ENCODE data around the gene CCDC187. TPM values are rescaled to one million over a fixed set of nuclear protein-coding genes. Genes with fewer than 3 reads are reported as not detected.

CCDC187 gene
- total RNA-seq, 2 donors from 2014 or later = 1.2 TPM; not detected in 1

DNA sequence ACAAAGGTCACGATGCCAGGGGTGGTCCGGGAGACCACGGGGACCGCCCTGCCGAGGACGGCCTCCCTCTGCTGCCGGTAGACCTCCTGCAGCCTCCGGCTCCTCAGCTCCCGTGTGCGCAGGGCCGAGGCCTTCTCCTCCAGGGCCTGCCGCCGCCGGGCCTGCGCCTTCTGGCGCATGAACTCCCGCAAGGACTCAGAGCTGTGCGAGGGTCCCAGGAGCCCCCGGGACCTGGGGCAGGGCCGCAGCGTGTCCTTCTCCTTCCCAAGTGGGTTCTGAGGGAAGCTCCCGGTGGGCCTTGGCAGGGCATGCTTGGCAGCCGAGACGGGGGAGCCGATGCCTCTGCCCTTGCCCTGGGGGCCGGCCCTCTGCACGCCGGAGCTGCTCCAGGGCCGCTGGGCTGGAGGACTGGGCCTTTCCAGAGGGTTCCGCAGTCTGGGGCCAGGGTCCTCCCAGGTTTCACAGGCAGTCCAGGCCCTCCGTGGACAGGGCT, 13.3 kb downstream of the CCDC187 start:
- Histone ChIP-seq H3K36me3 (no peaks in the 10 kb centered on the region), H3K9me3 (no peaks in the 10 kb centered on the region), H3K4me1 (replicated peaks) (no peaks in the 10 kb centered on the region), H3K27me3 (replicated peaks; ENCODE audit: insufficient read depth) (no peaks in the 10 kb centered on the region), H3K4me3 (no peak overlapping the region), H3K27ac (no peak overlapping the region)
- DNase-seq (ENCODE audit: low spot score) = no peak
- intact Hi-C loops (cut with DNase I) = no loop called here
- WGBS = 94% methylated on average over 28 of the region's 31 CpGs
- no peak for TF ChIP-seq POLR2AphosphoS5 (IDR thresholded peaks at IDR 0.05)
- no peak for TF ChIP-seq POLR2A (IDR thresholded peaks at IDR 0.05)
- TF ChIP-seq, protein P1, sequence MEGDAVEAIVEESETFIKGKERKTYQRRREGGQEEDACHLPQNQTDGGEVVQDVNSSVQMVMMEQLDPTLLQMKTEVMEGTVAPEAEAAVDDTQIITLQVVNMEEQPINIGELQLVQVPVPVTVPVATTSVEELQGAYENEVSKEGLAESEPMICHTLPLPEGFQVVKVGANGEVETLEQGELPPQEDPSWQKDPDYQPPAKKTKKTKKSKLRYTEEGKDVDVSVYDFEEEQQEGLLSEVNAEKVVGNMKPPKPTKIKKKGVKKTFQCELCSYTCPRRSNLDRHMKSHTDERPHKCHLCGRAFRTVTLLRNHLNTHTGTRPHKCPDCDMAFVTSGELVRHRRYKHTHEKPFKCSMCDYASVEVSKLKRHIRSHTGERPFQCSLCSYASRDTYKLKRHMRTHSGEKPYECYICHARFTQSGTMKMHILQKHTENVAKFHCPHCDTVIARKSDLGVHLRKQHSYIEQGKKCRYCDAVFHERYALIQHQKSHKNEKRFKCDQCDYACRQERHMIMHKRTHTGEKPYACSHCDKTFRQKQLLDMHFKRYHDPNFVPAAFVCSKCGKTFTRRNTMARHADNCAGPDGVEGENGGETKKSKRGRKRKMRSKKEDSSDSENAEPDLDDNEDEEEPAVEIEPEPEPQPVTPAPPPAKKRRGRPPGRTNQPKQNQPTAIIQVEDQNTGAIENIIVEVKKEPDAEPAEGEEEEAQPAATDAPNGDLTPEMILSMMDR (IDR thresholded peaks at IDR 0.05) = no peak

DNA sequence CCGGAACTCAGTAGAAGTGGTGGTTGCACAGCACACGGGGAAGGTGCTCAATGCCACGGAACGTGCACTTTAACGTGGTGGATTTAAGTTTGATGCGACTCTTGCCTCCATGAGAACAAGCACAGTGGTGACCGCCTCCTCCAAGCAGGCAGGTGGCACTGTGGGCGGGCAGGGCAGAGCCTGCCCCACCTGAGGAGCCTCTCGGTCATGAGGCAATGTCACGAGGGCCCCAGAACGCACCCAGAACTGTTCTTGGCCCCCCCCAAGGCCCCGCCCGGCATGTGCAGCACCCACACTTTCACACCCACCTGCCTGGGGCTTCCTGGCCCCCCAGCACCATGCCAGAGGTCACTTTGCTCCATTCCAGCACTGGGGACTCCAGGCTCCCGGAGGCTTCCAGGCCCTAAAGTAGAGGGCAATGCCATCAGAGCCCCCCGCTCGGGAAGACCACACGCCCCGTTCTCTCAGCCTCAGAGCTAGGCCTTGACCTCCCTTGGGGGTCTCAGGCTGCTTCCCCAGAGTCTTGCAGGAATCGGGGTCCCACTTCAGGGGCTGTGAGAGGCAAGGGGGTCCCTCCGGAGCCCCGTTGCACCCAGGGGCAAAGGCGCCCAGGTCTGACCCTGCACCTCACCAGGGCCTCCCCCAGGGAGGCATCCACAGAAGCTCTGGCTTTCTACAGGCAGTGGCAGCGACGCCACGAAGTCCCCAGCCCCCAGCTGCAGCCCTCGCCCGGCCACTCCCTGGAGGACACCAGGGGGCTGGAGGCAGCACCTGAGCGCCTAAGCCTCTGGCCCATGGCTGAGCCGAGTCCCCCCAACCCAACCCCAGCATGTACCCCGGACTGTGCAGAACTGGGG, 14.0 kb downstream of the CCDC187 start:
- Histone ChIP-seq H3K4me3 (no peak overlapping the region), H3K36me3 (no peaks in the 10 kb centered on the region), H3K27me3 (replicated peaks; ENCODE audit: insufficient read depth) (no peaks in the 10 kb centered on the region), H3K27ac (no peak overlapping the region), H3K4me1 (replicated peaks) (no peaks in the 10 kb centered on the region), H3K9me3 (no peaks in the 10 kb centered on the region)
- 92% methylated on average over 27 of the region's 30 CpGs for WGBS
- no peak for DNase-seq (ENCODE audit: low spot score)
- intact Hi-C loops (cut with DNase I) = no loop called here
- TF ChIP-seq POLR2AphosphoS5 (IDR thresholded peaks at IDR 0.05) (no peak), POLR2A (IDR thresholded peaks at IDR 0.05) (no peak)
- TF ChIP-seq, protein P1 (IDR thresholded peaks at IDR 0.05) = no peak

DNA sequence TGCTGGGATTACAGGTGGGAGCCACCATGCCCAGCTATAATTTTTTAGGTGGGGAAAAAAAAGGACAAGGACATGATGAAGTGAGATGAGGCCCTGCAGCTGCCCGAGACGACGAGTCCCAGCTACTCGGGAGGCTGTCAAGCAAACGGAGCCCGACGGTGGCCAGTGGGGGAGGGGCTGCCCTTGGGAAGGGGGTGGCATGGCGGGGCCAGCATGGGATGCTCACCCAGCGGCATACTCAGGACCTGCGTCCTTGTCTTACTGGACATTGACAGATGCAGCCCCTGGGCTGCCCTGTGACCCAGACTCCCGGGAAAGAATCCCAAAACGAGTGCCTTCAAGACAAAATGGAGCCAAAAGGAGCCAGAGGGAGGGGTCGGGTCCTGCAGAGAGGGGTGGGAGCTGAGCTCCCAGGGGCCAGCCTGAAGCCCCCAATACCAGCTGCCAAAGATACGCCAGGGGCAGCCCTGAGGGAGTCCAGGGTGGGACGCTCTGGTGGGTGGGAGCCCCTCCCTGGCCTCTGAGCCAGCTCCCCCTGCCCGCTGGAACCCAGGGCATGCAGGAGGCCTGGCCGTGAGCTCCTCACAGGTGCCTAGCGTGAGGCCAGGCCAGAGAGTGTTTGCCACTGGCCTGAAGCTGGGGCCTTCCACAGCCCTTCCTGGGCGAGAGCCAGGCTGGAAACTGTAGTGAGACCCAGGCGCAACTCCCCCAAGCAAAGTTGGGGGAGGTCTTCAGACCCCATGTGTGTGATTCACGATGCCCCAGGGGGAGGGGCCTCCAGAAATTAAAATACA, 15.7 kb downstream of the CCDC187 start:
- intact Hi-C loops (cut with DNase I) = no loop called here
- H3K27ac ChIP-seq = no peak overlapping the region
- H3K4me3 ChIP-seq = no peak overlapping the region
- no peak for DNase-seq (ENCODE audit: low spot score)
- H3K4me1 ChIP-seq (replicated peaks) = no peaks in the 10 kb centered on the region
- no peak for TF ChIP-seq POLR2A (IDR thresholded peaks at IDR 0.05)
- TF ChIP-seq, protein P1 (IDR thresholded peaks at IDR 0.05) = no peak
- TF ChIP-seq POLR2AphosphoS5 (IDR thresholded peaks at IDR 0.05) = no peak
- H3K36me3 ChIP-seq = no peaks in the 10 kb centered on the region
- H3K9me3 ChIP-seq = no peaks in the 10 kb centered on the region
- H3K27me3 ChIP-seq (replicated peaks; ENCODE audit: insufficient read depth) = no peaks in the 10 kb centered on the region
- WGBS = 71% methylated on average over 21 of the region's 21 CpGs

DNA sequence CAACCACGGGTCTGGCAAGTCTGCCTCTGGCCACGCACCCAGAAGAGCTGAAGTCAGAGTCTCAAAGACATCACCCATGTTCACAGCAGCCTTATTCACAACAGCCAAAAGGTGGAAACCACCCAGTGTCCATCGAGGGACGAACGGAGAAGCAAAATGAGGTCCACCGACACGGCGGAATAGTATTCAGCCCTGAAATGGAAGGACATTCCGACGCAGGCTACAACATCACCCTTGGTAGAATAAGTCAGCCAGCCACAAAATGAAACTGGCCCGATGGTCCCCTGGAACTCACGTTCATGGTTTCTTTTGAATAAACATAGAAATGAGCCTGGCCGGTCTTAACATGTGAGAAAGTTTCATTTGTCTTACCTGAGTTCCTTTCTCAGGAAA, 16.9 kb downstream of the CCDC187 start:
- Histone ChIP-seq H3K4me1 (replicated peaks) (no peaks in the 10 kb centered on the region), H3K4me3 (no peak overlapping the region), H3K36me3 (no peaks in the 10 kb centered on the region), H3K9me3 (no peaks in the 10 kb centered on the region), H3K27me3 (replicated peaks; ENCODE audit: insufficient read depth) (no peaks in the 10 kb centered on the region), H3K27ac (no peak overlapping the region)
- TF ChIP-seq POLR2A (IDR thresholded peaks at IDR 0.05) (no peak), POLR2AphosphoS5 (IDR thresholded peaks at IDR 0.05) (no peak)
- TF ChIP-seq, protein P1 (IDR thresholded peaks at IDR 0.05) = no peak
- 80% methylated on average over 13 of the region's 13 CpGs for WGBS
- no peak for DNase-seq (ENCODE audit: low spot score)
- intact Hi-C loops (cut with DNase I) = no loop called here
